HT1080 (cell line): ENCODE results near the gene GPATCH8. TPM values are rescaled to one million over a fixed set of nuclear protein-coding genes. Genes with fewer than 3 reads are reported as not detected.
"Not testable (repeated sequence)": the region's sequence is repeated elsewhere in the genome, so short reads cannot be mapped to it uniquely, and the experiment has no call there.

Experiments used
- DNase-seq: peaks from one replicate; pipeline ENCODE4 v3.0.0-alpha.2; 2015; ENCODE audit warnings: low read depth
- polyA plus RNA-seq, 2 experiments: library from polyadenylated mRNA; depleted of rRNA; stranded (reverse); fragments of >200 nt; gene quantifications; 2 replicates each; pipeline ENCODE4 v1.2.3, GENCODE V29; 2015
- total RNA-seq: library from RNA; depleted of rRNA; stranded (reverse); fragments of >200 nt; shearing (Covaris generic); gene quantifications from 2 replicates; pipeline ENCODE4 v1.2.3, GENCODE V29; 2014; rRNA removed

The GPATCH8 gene
- 9.6 and 13.2 TPM in 2 replicates for total RNA-seq
- polyA plus RNA-seq (2015; cell fraction: cytosol; rRNA removed) = 10.5 and 14.4 TPM in 2 replicates
- polyA plus RNA-seq (2015; cell fraction: nucleus; rRNA removed) = 29.2 and 33.9 TPM in 2 replicates

DNA sequence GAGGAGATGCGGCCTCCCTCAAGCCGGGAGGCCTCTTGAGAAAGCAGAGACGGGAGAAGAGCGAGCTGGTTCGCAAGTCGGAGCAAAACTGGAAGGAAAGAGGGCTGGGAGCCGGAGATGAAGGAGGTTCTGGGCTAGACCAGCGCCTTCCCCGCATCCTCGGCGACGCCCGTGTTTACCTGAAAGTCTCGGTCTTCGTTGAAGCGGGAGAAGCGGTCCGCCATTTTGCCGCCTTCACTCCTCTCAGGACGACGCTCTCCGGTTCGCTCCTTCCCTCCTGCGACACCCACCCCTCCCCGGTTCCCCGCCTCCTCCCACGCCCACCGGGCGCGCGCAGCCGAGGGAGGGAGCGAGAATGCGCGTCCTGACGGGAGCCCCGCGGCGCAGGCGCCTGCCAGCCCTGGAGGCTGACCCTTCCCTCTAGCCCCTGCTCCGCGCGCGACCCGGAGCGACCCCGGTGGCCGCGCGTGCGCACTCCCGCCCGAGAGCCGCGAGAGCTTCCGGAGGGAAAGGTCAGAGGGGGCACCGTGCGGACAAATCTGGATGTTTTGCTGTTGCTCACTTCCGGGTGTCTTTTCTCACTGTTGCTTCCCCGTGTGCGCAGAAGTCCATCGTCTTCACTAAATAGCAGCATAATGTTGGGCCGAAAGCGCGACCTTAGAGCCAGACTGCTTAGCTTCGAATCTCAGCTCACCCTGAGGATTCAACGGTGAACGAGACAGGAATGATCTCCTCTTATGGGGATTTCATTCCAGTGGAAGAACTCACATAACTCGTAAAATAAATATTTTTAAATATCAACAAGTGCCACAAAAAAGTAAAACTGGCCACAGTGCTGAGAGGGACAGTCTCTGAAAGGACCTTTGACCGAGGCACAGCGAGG, at the start of gene GPATCH8:
GPATCH8 (minus strand) TSS at position 260 of the 883 bp plus-strand sequence; CDS start at position 224, 36 bp downstream.
- DNase-seq = peak; percentile 95

DNA sequence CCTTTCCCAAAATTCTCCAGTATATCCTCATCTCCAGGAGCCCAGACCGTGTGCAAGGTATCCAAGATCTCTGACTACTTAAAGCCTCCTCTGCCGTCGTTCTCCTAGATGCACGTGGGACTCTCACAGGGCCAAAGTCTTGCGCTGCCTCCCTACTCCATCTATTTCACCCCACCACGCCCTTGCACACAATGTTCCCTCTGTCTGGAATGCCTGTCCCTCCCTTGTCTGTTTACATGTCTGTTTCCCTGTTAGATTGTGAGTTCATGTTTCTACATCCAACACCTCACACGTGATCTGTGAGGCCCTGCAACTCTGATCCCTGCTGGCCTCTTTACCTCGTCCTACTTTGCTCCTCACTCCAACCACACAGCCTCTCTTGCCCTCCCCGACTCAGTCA, 49.2 kb upstream of the GPATCH8 start:
- no peak for DNase-seq

DNA sequence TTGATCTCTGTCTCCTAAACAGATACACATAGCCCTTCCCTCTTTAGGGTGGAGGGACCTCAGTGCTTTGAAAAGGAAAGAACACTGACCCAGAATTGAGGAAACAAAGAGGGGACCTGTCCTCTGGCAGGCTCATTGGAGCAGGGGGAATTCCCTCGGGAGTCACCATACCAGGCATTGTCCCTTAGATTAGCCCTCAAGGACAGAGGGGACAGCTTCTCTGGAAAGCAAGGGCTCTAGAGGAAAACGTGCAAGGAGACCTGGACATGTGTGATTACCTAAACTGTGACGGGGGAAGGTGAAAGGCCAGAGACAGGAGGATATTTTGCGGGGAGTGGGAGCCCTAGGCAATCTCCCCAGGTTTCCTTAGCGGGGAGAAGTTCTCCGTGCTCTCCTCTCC, 46.5 kb upstream of the GPATCH8 start:
- DNase-seq = no peak

GRCh38 chr17:44548376-44549230, 45.4 kb upstream of the GPATCH8 start:
- no peak for DNase-seq

- DNase-seq = no peak
Observed at GRCh38 chr17:44547625-44548267, 44.5 kb upstream of the GPATCH8 start.

GRCh38 chr17:44546671-44547606, 43.7 kb upstream of the GPATCH8 start:
- peak; percentile 77 for DNase-seq

DNA sequence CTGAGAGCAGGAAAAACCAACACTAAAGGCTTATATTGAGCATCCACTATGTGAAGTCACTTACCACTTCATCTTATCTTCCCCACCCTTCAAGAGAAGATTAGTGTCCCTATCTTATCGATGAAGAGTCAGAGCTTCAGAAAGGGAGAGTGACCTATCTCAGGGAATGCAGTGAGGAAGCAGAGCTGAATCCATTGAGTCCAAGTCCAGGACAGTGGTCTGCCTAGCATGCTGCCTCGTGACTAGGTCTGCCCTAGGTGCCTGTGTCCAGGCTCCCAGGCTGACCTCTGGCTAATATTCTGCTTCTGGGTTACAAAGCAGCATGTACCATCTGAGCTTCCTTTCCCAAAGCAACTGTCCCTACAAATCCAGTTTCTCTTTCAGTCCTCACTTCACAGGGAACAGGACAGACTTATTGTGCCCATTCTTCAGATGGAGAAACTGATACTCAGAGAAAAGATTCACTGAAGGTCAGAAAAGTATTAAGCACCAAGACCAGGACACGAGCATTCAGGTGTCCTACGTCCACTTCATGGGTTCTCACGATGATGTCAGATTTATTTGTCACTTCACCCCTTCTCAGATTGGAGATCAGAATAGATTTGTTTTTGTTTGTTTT, 40.8 kb upstream of the GPATCH8 start:
- DNase-seq = no peak

DNA sequence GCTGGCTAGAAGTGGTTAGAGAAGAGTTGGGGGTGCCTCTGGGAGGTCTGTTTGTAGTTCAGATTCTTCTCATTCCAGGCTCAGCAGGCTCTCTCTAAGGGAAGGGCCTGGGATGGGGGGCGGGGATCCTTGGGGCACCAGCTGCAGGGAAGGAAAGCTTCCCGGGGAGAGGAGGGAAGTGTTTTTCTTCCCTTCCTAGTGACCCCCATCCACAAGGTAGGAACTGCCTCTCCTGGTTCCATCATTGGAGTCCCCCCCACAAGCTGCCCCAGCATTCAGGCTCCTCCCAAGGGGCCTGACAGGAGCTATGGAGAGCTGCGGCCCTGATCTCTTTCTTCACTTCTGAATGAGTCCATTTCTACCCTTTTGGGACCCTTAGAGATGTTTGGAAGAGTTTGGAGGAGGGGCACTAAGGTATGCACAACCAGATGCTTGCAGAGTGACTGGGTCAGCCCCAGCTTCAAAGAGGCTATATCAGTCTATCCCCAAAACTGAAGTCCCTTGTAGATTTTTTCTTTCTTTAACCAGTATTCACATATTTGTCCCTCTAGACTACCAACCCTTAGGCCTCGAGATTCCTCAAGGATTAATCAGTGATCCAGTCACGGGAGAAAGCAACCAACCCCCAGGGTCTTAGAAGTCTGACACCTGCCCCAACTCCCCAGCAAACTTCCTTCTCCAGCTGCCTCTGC, 40.2 kb upstream of the GPATCH8 start:
- peak; percentile 96 for DNase-seq

GRCh38 chr17:44541884-44542581, 38.8 kb upstream of the GPATCH8 start:
- no peak for DNase-seq

GRCh38 chr17:44540246-44541084, 37.3 kb upstream of the GPATCH8 start:
- DNase-seq = no peak

DNA sequence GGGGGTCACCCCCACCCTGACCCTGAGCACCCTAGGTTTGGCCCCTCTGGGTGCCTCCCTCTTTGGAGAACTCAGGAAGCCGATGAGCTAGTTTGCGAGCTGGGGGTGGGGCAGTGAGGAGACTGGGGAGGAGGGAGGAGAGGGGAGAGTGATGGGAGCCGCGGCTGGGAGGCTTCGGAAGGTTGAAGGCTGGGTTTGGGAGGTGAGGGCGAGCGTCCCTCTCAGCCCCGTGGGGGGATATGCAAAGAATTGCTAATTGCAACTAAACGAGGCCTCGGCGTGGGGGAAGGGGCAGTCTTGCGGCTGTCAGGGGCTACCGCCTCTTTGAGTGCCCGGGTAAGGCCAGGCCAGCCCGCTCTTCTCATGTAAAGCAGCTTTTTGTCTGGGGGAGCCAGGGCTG, 36.5 kb upstream of the GPATCH8 start:
- DNase-seq = no peak

GRCh38 chr17:44537922-44538321, 34.7 kb upstream of the GPATCH8 start:
- DNase-seq = not testable (repeated sequence)

DNA sequence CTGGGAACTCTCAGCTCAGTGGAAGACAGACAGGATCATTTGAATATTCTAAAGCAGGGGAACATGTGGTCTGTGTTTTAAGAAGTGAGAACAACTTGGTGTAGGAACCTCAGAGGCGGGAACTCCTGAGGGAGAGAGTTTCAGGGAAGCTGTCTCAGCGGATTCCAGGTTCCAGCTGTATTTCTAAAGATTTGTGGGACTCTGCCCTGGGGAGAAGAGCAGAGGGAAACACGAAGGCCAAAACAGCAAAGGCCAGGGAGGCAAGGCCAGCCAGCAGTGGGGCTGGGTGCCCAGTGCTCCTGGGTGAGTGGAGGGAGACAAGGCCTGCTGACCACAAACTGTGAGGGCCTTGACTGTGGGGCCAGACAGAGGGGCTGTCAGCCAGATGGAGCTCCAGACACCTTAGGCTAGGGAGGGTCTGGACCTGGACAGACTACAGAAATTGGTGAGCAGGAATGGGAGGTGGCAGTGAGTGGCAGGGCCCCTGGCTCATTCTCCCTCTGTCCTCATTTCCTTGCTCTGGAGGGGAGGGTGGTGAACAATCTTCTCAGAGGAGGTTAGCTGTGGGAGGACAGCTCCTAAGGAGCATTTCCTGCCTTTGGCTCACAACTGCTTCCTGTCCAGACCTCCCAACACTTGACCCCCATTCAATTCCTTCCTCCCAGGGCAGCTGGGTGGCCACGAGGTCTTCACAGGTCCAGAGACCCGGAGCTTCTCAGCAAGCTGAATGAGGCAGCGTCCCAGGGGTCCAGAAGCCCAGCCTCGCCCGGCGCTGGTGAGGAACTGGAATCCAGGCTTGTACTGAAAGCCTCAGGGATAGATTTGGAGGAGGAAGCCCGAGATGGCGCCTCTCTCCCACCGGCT, 33.1 kb upstream of the GPATCH8 start:
- peak; percentile 59 for DNase-seq

GRCh38 chr17:44533533-44534246, 30.5 kb upstream of the GPATCH8 start:
- DNase-seq = peak; percentile 81

DNA sequence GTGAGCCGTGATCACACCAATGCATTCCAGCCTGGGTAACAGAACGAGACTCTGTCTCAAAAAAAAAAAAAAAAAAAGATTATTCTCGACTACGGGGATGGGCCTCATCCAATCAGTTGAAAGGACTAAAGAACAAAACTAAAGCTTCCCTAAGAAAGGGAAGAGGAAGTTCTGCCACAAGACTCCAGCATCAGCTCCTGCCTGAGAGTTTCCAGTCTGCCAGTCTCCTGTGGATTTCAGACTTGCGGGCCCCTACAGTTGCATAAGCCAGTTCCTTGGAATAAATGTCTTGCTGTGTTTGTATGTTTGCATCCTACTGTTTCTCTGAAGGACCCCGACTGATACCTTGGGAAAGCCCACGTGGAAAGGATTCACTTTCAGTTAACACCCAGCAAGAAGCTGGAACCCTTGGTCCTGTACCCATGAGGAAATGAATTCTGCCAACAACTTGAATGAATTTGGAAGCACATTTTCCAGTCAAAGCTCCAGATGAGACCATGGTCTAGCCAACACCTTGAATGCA, 27.8 kb upstream of the GPATCH8 start:
- DNase-seq = no peak

DNA sequence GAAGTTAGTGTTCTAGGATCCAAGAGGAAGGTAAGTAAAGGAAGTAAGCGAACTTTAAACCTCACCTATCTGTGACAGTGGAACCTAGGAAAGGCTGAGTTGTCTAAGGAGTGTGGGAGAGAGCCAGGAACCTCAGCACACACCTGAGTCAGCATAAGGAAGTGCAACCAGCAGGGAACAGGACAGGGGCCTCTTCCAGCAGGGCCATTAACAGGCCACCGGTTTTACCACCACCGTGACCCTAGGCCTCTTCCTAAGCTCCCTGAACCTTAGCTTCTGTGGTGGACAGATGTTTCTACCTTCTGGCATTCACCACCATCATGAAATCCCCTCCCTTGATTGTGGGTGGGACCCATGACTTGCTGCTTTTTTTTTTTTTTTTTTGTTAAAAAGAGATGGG, 26.7 kb upstream of the GPATCH8 start:
- peak; percentile 46 for DNase-seq
